GM19438 (cell line): ENCODE results near the gene PLA1A.
"Not testable (repeated sequence)": the region's sequence is repeated elsewhere in the genome, so short reads cannot be mapped to it uniquely, and the experiment has no call there.

Experiments used
- ATAC-seq: cut with Tn5 transposase; IDR thresholded peaks from one replicate; pipeline ENCODE4 v1.9.1; 2021; ENCODE audit warnings: low read depth; ENCODE audit not compliant: unreplicated experiment

PLA1A gene

DNA sequence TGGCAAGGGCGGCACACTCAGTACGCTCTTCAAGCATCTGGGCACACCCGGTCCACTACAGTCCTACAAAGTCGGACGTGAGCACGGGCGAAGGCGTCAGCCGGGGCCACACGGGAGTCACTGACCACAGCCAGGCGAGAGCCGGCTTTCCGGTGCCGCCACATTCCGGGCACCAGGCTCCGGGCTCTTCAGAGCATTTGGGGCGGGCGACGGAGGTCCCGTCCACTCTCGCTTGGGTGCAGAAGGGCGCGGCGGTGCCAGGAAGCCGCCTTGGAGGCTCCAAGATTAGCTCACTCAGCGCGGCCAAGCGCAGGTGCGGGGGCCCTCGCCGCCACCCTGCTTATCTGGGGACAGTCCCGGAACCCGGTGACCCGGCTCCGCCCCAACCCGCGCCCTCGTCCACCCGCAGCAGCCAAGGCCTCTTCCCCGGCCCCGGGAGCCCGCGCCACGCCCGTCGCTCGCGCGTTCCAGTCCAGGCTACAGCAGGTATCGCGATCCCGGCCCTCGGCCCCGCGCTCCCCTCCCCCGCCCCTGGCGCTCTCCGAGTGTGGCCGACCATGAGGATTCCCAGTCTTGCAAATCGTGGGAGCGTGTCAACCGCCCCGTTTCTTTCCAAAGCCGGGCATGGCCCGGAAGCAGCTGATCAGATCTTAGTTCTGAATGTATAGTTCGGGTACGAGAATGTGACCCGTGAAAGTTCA is 18.2 kb upstream of the PLA1A start, which contains the start of gene ADPRH:
Gene ADPRH, plus strand, starts transcription at position 127 of the 701 bp plus-strand sequence. CDS start 2,678 bp downstream, outside the sequence.
- peak; percentile 54 for ATAC-seq

- peak; percentile 85 for ATAC-seq
Observed at GRCh38 chr3:119580067-119580760, 17.5 kb upstream of the PLA1A start.

DNA sequence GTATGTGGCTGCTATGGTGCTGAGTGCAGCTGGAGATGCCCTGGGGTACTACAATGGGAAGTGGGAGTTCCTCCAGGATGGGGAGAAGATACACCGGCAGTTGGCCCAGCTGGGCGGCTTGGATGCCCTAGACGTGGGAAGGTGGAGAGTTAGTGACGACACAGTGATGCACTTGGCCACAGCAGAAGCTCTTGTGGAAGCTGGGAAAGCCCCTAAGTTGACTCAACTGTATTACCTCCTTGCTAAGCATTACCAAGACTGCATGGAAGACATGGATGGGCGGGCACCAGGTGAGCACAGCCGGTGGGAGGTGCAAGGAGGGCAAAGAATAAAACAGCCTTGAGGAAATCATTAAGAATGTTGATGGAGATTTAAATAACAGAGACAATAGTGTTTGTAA is 15.5 kb upstream of the PLA1A start:
- ATAC-seq, result no peak

DNA sequence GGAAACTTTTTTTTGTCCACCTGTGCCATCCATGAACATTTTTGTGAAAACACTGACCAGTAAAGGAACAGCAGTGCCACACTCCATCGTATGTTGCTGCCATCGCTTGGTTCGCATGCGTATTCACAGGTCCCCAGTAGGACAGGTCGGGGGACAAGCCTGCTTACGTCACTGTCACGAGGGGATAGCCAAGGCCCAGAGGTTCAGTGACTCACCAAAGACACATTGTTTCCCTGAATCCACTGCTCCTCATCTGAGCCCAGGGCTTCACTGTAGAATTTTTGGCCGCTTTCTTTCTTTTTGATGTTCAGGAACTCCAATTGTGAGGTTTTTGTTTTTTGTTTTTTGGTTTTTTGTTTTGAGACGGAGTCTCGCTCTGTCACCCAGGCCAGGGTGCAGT is 12.5 kb upstream of the PLA1A start:
- no peak for ATAC-seq

DNA sequence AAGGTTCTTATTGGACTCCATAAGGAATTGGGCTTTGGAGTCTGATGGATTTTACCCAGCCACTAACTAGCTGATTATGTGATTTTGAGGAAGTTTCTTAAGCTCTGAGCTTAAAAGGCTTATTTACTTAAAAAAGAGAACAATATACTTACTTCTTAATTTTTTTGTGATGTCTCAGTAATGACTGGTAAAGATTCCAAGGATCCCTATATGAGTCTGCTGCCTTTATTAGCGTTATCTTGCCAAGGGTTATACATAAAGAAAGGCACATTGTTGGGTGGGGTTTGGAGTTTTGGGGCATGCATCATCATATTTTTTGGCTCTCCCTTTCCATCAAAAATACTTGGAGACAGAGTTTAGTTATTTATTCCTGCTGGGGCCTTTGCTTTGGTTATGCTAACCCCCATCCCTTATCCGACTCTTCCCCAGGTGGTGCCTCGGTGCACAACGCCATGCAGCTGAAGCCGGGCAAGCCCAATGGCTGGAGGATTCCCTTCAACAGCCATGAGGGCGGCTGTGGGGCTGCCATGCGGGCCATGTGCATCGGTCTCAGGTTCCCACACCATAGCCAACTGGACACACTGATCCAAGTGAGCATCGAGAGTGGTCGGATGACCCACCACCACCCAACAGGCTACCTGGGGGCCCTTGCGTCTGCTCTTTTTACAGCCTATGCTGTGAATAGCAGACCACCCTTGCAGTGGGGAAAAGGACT is 11.7 kb upstream of the PLA1A start:
- no peak for ATAC-seq

- ATAC-seq, result no peak
Observed at GRCh38 chr3:119586733-119587172, 10.9 kb upstream of the PLA1A start.

GRCh38 chr3:119588112-119588511 is 9.6 kb upstream of the PLA1A start:
- ATAC-seq, result no peak

- ATAC-seq, result no peak
Observed at GRCh38 chr3:119589102-119589773, 8.4 kb upstream of the PLA1A start.

GRCh38 chr3:119590706-119591105 is 7.0 kb upstream of the PLA1A start:
- ATAC-seq, result no peak

DNA sequence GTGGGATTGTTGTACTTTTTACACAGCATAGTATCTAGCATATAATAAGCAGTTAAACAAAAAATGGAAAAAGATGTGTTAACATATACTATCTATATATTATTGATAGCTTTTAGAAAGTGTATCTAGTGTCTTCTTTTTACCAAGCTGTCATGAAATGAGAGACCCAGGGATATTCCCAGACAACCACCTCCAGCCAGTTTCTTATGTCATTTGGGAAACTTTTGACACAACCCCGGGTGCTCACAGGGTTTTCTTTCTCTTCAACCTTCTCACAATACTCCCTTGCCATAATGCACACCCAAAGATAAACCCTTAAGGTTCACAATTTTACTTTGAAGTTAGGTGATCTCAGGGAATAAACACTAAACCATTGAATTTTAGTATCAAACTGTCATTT is 4.8 kb upstream of the PLA1A start:
- no peak for ATAC-seq

DNA sequence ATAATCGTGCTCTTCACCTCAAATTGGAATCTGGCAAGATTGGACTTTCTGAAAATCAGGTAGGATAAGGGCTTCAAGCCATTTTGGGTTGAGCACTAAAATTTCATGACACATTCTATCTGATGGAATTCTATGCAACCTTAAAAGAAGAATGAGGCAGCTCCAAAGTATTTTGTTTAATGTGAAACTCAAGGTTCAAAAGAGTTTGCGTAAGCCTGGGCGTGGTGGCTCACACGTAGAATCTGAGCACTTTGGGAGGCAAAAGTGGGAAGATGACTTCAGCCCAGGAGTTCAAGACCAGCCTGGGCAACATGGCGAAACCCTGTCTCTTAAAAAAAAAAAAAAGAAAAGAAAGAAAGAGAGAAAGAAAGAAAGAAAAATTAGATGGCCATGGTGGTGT is 3.6 kb upstream of the PLA1A start:
- ATAC-seq, result no peak

GRCh38 chr3:119594929-119595328 is 2.8 kb upstream of the PLA1A start:
- ATAC-seq, result not testable (repeated sequence)

GRCh38 chr3:119595639-119596334 is 1.9 kb upstream of the PLA1A start:
- ATAC-seq, result no peak

DNA sequence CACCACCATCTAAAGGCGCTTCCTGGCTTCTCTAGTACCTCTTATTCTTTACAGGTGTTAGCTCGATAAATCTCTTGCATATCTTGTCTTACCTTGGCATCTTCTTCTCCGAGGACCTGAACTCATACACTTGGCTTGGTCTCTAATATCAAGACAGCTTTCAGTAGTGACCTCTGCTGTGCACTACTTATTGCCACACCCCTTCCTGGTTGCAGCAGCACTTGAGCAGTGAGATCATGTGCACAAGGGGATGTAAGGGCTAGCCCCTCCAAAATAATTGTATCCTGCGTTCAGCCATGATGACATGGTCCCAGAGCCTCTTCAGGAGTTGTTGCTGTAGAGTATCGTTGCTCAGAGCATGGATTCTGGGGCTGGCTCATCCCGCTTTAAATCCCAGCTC is 1.3 kb upstream of the PLA1A start:
- ATAC-seq, result no peak

DNA sequence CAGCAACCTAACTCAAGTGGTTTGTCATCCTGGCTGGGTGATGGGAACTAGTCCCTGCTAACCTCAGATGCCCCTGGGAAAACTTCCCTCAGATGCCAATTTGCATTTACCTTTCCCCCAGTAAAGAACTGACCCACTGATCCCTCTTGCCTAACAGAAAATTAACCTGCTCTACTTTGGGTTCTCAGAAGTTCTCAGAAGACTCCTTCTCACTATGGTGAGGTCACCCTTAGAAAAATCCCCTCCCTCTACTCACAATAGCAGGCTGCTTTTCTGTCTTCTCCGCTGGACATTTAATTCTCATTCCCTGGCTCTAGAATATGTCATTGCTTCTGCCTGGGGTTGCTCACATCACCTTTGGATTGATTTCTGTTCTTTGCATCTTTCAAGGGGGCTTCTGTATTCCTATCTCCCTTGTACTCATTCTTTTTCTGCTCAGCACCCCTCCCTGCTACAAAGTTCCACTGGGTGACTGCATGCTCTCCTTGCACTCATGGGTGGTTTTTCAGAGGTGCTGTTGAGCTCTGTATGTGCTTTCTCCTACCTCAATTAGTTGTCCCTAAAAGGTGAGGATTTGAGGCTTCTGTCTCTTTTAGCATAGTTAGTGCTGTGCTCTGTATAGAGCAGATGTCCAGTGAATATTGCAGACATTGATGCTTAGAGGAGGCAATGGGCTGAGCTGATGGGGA is 869 bp downstream of the PLA1A start:
- ATAC-seq, result peak; percentile 34

- ATAC-seq, result no peak
Observed at GRCh38 chr3:119599558-119600174, 2.0 kb downstream of the PLA1A start.

DNA sequence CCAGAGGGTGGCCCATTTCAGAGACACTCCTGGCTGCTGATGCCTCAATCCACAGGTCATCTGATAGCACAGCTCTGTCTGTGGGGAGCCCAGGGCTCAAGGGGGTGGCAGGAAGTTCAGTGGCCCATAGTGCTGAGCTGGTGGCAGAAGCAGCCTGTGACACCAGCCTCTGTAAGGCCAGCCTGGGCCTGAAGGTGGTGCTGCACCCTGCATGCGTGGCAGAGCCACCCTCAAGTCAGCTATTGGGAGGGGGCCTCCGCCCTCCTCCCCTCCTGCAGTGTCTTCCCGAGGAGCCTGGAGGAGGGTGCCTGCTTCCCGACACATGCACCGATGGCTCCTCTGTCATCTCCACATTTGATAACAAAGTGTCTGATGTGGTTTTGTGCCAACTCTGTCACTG is 3.0 kb downstream of the PLA1A start:
- ATAC-seq, result peak; percentile 55

- peak; percentile 8 for ATAC-seq
Observed at GRCh38 chr3:119601154-119601553, 3.5 kb downstream of the PLA1A start.

DNA sequence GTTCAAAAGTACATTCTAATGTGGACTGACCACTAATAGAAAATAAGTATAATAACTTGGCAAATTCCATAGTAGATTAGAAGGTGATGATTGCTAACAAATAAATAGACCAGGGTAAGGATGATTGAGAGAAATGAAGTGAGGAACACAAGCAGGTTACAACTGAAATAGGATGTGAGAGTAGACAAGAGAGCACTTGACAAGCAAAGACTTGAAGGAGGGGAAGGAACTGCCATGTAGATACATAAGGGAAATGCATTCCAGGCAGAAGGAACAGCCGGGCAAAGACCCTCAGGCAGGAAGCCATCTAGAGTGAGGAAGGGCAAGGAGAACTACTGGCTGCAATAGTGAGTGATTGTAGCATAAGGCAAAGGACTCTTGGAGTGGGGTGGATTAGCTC is 5.0 kb downstream of the PLA1A start:
- no peak for ATAC-seq
